Liver (tissue), 3 donors: ENCODE results near the gene BANP.
"Not testable (repeated sequence)": the region's sequence is repeated elsewhere in the genome, so short reads cannot be mapped to it uniquely, and the experiment has no call there.

Experiments
- ATF3 ChIP-seq: IDR thresholded peaks from 2 replicates; pipeline ENCODE4 v1.6.1; 2016; ENCODE audit warnings: antibody characterized with exemption
- CTCF ChIP-seq: fragments of 150-350 bp; IDR thresholded peaks from 2 replicates; pipeline ENCODE4 v1.5.1; 2017; ENCODE audit warnings: improper control_type of control experiment, low read depth, low read length; ENCODE audit not compliant: missing input control
- FOXA1 ChIP-seq: IDR thresholded peaks from 2 replicates; pipeline ENCODE4 v1.6.1; 2016; ENCODE audit warnings: antibody characterized with exemption
- GABPA ChIP-seq, 2 donors: IDR thresholded peaks in 1 of 2; conservative IDR thresholded peaks in 1 of 2; 2 replicates each; pipeline ENCODE4 v1.6.1; 2016; ENCODE audit warnings: antibody characterized with exemption in 2 of 2, mild to moderate bottlenecking in 1 of 2, moderate library complexity in 1 of 2
- HNF4A ChIP-seq, 2 donors: conservative IDR thresholded peaks; 2 replicates each; pipeline ENCODE4 v1.6.1; 2016; ENCODE audit warnings: antibody characterized with exemption in 2 of 2, mild to moderate bottlenecking in 2 of 2
- JUND ChIP-seq, 2 donors: IDR thresholded peaks; 2 replicates each; pipeline ENCODE4 v1.6.1; 2016; ENCODE audit warnings: antibody characterized with exemption in 2 of 2
- NR2F2 ChIP-seq: IDR thresholded peaks from 2 replicates; pipeline ENCODE4 v1.6.1; 2016; ENCODE audit warnings: antibody characterized with exemption
- RAD21 ChIP-seq, 2 donors: IDR thresholded peaks; 2 replicates each; pipeline ENCODE4 v1.6.1; 2016; ENCODE audit warnings: antibody characterized with exemption in 2 of 2, mild to moderate bottlenecking in 2 of 2
- RXRA ChIP-seq, 2 donors: IDR thresholded peaks; 2 replicates each; pipeline ENCODE4 v1.6.1; 2017 to 2018; ENCODE audit warnings: antibody characterized with exemption in 2 of 2, mild to moderate bottlenecking in 1 of 2
- SP1 ChIP-seq: IDR thresholded peaks from 2 replicates; pipeline ENCODE4 v1.6.1; 2018; ENCODE audit warnings: antibody characterized with exemption, mild to moderate bottlenecking
- TAF1 ChIP-seq: conservative IDR thresholded peaks from 2 replicates; pipeline ENCODE4 v1.6.1; 2016; ENCODE audit warnings: antibody characterized with exemption, mild to moderate bottlenecking
- YY1 ChIP-seq: IDR thresholded peaks from 2 replicates; pipeline ENCODE4 v1.6.1; 2016; ENCODE audit warnings: antibody characterized with exemption, mild to moderate bottlenecking
- TF ChIP-seq, protein P1 (sequence below): IDR thresholded peaks from 2 replicates; pipeline ENCODE4 v1.6.1; 2016; ENCODE audit warnings: antibody characterized with exemption, mild to moderate bottlenecking
- TF ChIP-seq, protein P2 (sequence below): IDR thresholded peaks from 2 replicates; pipeline ENCODE4 v1.6.1; 2016; ENCODE audit warnings: antibody characterized with exemption
- donor health status: healthy.
- donor health status: healthy.

DNA sequence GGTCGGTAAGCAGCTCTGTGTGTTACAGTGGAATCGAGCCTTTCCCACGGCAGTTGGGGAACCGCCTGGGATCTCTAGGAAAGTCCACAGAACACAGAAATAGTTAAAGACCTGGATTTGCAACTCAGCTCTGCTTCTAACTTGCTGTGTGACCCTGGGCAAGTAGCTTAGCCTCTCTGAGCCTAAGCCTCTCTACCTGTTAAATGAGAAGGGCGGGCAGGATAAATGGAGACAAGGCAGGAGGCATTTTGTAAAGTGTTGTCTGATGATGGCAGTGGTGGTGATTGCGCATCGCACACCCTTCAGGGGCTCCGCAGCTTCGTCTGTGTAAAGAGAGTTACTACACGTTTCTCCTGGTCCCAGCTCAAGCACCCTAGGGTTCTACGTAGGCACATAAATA is 43.1 kb upstream of the BANP start:
- TF ChIP-seq CTCF; TAF1; ATF3; RAD21 (IDR thresholded peaks at IDR 0.05); YY1; SP1; JUND (IDR thresholded peaks at IDR 0.05); NR2F2; FOXA1; RXRA (IDR thresholded peaks at IDR 0.05); HNF4A (conservative IDR thresholded peaks at IDR 0.05); GABPA (IDR thresholded peaks at IDR 0.05 in 1 of 2, conservative IDR thresholded peaks at IDR 0.05 in 1 of 2): not testable (repeated sequence)
- TF ChIP-seq, protein P1, sequence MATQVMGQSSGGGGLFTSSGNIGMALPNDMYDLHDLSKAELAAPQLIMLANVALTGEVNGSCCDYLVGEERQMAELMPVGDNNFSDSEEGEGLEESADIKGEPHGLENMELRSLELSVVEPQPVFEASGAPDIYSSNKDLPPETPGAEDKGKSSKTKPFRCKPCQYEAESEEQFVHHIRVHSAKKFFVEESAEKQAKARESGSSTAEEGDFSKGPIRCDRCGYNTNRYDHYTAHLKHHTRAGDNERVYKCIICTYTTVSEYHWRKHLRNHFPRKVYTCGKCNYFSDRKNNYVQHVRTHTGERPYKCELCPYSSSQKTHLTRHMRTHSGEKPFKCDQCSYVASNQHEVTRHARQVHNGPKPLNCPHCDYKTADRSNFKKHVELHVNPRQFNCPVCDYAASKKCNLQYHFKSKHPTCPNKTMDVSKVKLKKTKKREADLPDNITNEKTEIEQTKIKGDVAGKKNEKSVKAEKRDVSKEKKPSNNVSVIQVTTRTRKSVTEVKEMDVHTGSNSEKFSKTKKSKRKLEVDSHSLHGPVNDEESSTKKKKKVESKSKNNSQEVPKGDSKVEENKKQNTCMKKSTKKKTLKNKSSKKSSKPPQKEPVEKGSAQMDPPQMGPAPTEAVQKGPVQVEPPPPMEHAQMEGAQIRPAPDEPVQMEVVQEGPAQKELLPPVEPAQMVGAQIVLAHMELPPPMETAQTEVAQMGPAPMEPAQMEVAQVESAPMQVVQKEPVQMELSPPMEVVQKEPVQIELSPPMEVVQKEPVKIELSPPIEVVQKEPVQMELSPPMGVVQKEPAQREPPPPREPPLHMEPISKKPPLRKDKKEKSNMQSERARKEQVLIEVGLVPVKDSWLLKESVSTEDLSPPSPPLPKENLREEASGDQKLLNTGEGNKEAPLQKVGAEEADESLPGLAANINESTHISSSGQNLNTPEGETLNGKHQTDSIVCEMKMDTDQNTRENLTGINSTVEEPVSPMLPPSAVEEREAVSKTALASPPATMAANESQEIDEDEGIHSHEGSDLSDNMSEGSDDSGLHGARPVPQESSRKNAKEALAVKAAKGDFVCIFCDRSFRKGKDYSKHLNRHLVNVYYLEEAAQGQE, result not testable (repeated sequence)
- TF ChIP-seq, protein P2, sequence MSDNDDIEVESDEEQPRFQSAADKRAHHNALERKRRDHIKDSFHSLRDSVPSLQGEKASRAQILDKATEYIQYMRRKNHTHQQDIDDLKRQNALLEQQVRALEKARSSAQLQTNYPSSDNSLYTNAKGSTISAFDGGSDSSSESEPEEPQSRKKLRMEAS, result not testable (repeated sequence)
